ENCODE data around the gene KCNQ1OT1.

Gene KCNQ1OT1

GRCh38 chr11:2674658-2675131, 25.1 kb downstream of the KCNQ1OT1 start (continued):
- TF ChIP-seq PATZ1 (CRISPR knock-in tag; IDR thresholded peaks at IDR 0.05; ENCODE audit: borderline replicate concordance) (no peak), CREB5 (CRISPR knock-in tag; IDR thresholded peaks at IDR 0.05; ENCODE audit: low read depth) (no peak), CSDC2 (CRISPR knock-in tag; IDR thresholded peaks at IDR 0.05) (no peak)

- TF ChIP-seq ZFP3 (CRISPR knock-in tag; IDR thresholded peaks at IDR 0.05) (no peak), CREB5 (CRISPR knock-in tag; IDR thresholded peaks at IDR 0.05; ENCODE audit: low read depth) (no peak), GLIS3 (CRISPR knock-in tag; IDR thresholded peaks at IDR 0.05) (no peak), ZC3H10 (CRISPR knock-in tag; IDR thresholded peaks at IDR 0.05) (no peak), POU6F1 (CRISPR knock-in tag; IDR thresholded peaks at IDR 0.05; ENCODE audit: borderline replicate concordance, low read depth) (no peak), RARB (CRISPR knock-in tag; IDR thresholded peaks at IDR 0.05) (no peak), BACH2 (CRISPR knock-in tag; IDR thresholded peaks at IDR 0.05; ENCODE audit: borderline replicate concordance) (no peak), PPARA (CRISPR knock-in tag; IDR thresholded peaks at IDR 0.05; ENCODE audit: borderline replicate concordance) (no peak), ZFP30 (CRISPR knock-in tag; IDR thresholded peaks at IDR 0.05) (no peak), PATZ1 (CRISPR knock-in tag; IDR thresholded peaks at IDR 0.05; ENCODE audit: borderline replicate concordance) (no peak), ESRRG (CRISPR knock-in tag; IDR thresholded peaks at IDR 0.05) (no peak), SNAI2 (CRISPR knock-in tag; IDR thresholded peaks at IDR 0.05) (no peak), ZNF8 (CRISPR knock-in tag; IDR thresholded peaks at IDR 0.05) (no peak), ZNF565 (CRISPR knock-in tag; conservative IDR thresholded peaks at IDR 0.05; ENCODE audit: low read depth) (no peak), CSDC2 (CRISPR knock-in tag; IDR thresholded peaks at IDR 0.05) (no peak), OSR1 (CRISPR knock-in tag; IDR thresholded peaks at IDR 0.05) (no peak), CSRNP3 (CRISPR knock-in tag; IDR thresholded peaks at IDR 0.05) (no peak), ISL1 (CRISPR knock-in tag; IDR thresholded peaks at IDR 0.05) (no peak), TOX (CRISPR knock-in tag; IDR thresholded peaks at IDR 0.05; ENCODE audit: borderline replicate concordance) (no peak)
- ATAC-seq, result no peak
Observed at GRCh38 chr11:2673871-2674471, 25.8 kb downstream of the KCNQ1OT1 start.

- ATAC-seq, result no peak
- TF ChIP-seq ISL1 (CRISPR knock-in tag; IDR thresholded peaks at IDR 0.05) (no peak), ARNTL (CRISPR knock-in tag; IDR thresholded peaks at IDR 0.05; ENCODE audit: borderline replicate concordance, low read depth) (no peak), BACH2 (CRISPR knock-in tag; IDR thresholded peaks at IDR 0.05; ENCODE audit: borderline replicate concordance) (no peak)
Observed at GRCh38 chr11:2673250-2673610, 26.6 kb downstream of the KCNQ1OT1 start.
